GM13976 (cell line): Measurements from ENCODE around the gene HDX.
"Not testable (repeated sequence)": the region's sequence is repeated elsewhere in the genome, so short reads cannot be mapped to it uniquely, and the experiment has no call there.

Experiments
- DNase-seq: peaks from one replicate; pipeline ENCODE4 v3.0.0; 2012; ENCODE audit warnings: low spot score
- in situ Hi-C: fragments of 300-500 bp; cut with MboI; formaldehyde crosslinking; loops from one replicate; pipeline ENCODE4 v1.12.0; 2022; ENCODE audit warnings: low sequenced_read_pairs, mixed read lengths, inconsistent platforms; ENCODE audit not compliant: unreplicated experiment
- TF ChIP-seq, protein P1 (sequence below): IDR thresholded peaks from 2 replicates; pipeline ENCODE4 v1.5.1; 2012; ENCODE audit warnings: borderline replicate concordance, mild to moderate bottlenecking; ENCODE audit not compliant: insufficient read depth; ENCODE audit errors: extremely low read depth, missing control alignments, control extremely low read depth

Gene HDX, protein sequence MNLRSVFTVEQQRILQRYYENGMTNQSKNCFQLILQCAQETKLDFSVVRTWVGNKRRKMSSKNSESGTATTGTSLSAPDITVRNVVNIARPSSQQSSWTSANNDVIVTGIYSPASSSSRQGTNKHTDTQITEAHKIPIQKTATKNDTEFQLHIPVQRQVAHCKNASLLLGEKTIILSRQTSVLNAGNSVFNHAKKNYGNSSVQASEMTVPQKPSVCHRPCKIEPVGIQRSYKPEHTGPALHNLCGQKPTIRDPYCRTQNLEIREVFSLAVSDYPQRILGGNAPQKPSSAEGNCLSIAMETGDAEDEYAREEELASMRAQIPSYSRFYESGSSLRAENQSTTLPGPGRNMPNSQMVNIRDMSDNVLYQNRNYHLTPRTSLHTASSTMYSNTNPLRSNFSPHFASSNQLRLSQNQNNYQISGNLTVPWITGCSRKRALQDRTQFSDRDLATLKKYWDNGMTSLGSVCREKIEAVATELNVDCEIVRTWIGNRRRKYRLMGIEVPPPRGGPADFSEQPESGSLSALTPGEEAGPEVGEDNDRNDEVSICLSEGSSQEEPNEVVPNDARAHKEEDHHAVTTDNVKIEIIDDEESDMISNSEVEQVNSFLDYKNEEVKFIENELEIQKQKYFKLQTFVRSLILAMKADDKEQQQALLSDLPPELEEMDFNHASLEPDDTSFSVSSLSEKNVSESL

DNA sequence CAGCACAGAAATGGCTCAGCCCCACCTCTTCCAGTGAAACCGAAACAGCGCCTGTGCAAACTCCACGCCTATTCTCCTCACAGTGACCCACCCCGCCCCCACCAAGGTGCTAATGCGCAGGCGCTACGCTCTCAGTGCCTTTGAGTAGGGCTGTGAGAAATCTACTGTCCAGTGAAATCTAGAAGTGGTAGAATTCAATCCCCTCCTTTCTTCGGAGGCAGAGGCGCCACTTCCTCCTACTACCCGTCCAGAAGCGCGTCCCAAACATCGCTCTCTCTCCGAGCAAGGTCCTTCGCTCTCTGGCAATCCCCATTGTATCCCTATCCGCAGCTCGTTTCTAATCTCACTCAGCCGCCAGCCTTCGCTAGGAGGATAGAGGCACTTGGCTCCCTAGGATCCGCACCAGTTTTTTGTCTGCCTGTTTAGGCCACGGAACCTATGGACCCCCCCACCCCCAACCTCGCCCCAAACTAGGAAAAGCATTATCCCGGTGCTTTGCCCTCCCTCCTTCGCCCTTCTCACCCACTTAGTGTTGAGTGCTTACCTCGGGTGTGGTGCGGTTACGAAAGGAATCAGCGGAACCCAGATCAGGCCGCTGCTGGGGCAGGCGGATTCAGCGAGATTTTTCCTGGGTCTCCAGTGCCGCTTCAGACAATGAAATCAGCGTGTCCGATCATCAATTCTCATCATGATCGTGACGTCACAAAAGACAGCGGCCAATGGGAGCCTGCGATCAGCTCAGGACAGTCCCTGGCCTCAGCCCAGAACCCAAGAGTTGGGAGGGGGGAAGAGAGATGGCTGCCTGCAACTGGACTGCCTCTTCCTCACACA, at the start of gene HDX:
TSS of gene HDX (minus strand) at position 656 of the 831 bp plus-strand sequence. CDS start 27,056 bp downstream, outside the sequence.
- peak; percentile 36 for DNase-seq
- TF ChIP-seq, protein P1, sequence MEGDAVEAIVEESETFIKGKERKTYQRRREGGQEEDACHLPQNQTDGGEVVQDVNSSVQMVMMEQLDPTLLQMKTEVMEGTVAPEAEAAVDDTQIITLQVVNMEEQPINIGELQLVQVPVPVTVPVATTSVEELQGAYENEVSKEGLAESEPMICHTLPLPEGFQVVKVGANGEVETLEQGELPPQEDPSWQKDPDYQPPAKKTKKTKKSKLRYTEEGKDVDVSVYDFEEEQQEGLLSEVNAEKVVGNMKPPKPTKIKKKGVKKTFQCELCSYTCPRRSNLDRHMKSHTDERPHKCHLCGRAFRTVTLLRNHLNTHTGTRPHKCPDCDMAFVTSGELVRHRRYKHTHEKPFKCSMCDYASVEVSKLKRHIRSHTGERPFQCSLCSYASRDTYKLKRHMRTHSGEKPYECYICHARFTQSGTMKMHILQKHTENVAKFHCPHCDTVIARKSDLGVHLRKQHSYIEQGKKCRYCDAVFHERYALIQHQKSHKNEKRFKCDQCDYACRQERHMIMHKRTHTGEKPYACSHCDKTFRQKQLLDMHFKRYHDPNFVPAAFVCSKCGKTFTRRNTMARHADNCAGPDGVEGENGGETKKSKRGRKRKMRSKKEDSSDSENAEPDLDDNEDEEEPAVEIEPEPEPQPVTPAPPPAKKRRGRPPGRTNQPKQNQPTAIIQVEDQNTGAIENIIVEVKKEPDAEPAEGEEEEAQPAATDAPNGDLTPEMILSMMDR: no peak
- in situ Hi-C loops: no loop called here

DNA sequence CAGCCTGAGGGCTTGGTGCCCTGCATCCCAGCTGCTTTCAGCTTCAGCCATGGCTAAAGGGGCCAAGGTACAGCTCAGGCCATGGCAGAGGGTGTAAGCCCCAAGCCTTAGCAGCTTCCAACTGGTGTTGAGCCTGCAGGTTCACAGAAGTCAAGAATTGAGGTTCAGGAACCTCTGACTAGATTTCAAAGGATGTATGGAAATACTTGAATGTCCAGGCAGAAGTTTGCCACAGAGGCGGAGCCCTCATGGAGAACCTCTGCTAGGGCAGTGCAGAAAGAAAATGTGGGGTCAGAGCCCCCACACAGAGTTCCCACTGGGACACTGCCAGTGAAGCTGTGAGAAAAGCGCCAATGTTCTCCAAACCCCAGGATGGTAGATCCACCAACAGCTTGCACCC, 39.1 kb upstream of the HDX start:
- in situ Hi-C loops, DNase-seq: not testable (repeated sequence)

DNA sequence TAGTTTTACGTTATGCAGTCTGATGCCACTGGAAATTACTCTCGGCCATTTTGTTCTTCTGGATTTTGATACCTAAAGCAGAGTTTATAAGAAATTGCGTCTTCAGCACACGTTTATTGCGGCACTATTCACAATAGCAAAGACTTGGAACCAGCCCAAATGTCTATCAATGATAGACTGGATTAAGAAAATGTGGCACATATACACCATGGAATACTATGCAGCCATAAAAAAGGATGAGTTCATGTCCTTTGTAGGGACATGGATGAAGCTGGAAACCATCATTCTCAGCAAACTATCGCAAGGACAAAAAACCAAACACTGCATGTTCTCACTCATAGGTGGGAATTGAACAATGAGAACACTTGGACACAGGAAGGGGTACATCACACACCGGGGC, 35.4 kb upstream of the HDX start:
- DNase-seq, in situ Hi-C loops: not testable (repeated sequence)

DNA sequence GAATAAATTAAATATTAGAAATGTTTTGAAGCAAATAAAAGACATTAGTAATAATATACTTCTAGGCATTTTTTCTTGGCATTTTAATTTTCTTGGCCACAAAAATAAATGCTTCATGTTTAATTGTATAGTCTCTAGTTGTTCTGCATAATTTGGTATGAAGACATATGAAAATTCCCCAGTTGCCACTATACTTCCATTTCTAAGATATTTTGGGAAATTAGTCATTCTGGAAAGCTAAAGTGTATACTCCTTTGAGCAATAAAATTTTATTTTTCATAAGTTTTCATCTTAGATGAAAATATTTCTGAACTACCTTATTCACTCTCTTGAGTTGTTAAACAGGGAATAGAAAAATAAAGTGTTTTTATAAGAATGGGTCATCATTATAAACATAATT, 13.8 kb downstream of the HDX start:
- in situ Hi-C loops: no loop called here
- DNase-seq: no peak
- TF ChIP-seq, protein P1: no peak

DNA sequence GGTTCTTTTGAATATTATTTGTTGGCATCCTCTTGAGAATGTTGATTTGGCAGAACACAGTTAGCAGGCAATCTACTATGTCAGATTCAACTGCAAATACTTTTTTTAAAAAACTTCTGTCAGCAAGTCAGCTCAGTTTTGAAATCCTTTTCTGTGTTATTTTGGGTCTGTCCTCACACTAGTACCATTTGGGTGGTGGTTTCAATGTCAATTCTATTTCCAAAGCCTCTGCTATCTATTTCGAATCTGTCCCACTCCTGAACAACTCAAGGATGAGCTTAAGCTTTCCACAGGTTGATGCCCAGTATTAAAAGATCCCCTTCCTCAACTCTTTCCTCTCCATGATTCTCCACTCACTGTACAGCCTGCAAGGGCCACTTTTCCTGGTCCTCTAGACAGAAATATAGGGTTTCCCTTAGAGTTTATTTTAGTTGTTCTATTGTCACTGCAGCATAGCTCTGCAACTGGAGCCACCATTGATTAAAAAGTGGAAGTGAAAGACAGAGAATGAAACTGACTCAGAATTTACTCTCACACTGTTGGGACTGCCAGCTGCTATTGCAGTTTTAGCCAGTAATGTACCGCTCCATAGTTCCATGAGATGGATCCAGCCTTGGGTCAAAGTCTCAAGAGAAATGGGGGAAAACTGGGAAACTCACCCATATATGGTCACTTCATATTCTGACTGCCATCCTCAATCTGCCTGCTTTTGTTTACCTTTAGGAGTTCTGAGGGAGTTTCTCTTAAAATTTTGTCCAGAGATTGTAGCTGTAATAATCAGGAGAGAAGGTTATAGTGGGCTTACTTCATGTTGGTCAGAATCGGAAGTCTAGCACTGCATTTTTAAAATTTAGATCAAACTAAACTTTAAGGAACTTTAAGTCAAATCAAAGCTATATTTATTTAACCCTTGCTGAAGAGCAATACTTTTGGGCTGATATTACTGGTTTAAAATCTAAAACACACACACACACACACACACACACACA, 14.6 kb downstream of the HDX start:
- in situ Hi-C loops: no loop called here
- DNase-seq: peak; percentile 16
- TF ChIP-seq, protein P1: no peak

DNA sequence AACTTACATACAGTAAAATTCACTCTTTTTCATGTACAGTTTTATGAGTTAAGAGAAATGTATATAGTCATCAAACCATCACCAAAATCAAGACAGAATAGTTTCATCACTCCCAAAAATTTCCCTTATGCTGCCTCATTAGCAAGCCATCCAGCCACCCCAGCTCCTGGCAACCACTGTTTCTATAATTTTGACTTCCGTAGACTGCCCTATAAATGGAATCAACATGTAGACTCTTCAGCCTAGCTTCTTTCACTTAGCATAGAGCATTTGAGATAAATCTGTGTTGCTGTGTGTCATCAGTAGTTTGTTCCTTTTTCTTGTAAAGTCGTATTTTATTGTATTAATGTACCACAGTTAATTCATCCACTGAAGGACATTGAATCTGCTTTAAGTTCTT, 23.2 kb downstream of the HDX start:
- in situ Hi-C loops: no loop called here

More for the DNA sequence above, 23.2 kb downstream of the HDX start:
- DNase-seq: no peak
- TF ChIP-seq, protein P1: no peak
